ENCODE results near the gene SURF1. TPM values are rescaled to one million over a fixed set of nuclear protein-coding genes. Genes with fewer than 3 reads are reported as not detected.

SURF1 gene
- total RNA-seq, 1 donor from 2014 or later, result 36.3 TPM

DNA sequence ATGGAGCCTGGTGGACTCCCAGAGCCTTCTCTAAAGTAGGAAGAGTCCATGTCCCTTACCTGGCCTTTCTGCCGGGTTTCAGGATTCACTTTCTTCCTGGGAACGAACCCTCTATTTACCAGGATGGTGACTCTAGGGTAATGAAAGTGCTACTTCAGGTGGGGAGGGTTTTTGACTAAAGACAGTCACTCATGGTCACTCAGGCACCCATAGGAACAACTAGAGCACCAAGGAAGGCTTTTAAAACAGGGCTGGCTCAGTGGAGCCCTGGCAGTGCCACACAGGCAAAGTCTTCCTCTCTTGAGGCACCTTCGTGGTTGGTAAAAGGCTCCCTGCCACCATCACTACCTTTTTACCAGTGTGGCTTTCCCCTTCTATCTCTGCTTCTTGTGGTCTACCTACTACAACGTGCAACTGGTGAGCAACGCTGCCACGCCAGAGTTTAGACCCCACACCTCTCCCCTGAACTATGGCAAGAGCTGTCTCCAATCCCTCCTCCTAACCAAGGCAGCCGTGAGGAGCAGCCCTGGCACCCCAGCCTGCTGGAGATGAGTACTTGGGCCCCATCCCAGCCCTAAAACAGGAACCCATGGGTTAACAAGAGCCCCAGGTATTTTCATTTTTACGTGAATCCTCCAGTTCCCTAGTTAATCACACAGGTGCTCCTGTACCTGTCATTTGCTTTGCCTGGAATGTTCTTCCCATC lies 3.5 kb downstream of the SURF1 start:
- Mint-ChIP-seq H3K9me3 (no peaks in the 10 kb centered on the region), H3K4me3 (no peak overlapping the region), H3K27me3 (ENCODE audit: insufficient read depth) (peaks cover 2% of the 10 kb centered on the region), H3K4me1 (ENCODE audit: low read depth) (peaks cover 36% of the 10 kb centered on the region), H3K27ac (no peak overlapping the region), H3K36me3 (ENCODE audit: low read depth) (peaks cover 54% of the 10 kb centered on the region)
- DNase-seq (ENCODE audit: low spot score), result no peak
- intact Hi-C loops (cut with micrococcal nuclease), result no loop called here

DNA sequence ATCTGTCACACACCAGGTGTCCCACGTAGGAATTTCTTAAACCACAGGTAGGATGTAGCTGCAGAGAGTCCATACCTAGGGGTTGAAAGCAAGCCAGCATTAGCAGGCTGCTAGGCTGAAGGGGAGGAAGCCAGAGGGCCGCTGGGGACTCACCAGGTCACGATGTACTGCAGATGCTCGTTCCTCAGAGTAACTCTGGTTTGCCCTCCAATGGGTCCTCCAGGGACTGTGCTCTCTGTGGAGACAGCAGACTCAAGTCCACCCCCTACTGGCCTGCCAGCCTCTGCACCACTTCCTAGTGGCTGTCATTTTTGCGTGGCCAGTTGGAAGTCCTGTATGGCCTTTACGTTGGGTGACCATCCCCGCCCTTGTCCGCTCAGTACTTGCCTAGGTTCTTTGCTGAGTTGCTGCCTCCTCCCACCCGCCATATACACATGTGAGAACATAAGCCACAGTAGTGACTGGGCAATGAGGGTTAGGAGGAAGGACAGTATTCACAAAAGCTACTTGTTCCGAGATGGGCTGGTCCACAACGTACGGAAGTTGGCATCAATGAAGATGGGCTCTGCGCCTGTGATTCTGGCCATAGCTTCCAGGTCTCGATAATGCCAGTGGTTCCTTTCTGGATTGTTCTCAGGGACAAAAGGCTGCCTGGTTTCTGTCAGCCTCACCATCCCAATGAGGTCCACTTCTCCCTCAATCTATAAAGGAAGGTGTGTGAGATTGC lies 4.2 kb downstream of the SURF1 start:
- no peak overlapping the region for H3K27ac Mint-ChIP-seq
- DNase-seq (ENCODE audit: low spot score), result no peak
- peaks cover 2% of the 10 kb centered on the region for H3K27me3 Mint-ChIP-seq (ENCODE audit: insufficient read depth)
- peak overlapping the region; percentile 19 for H3K4me3 Mint-ChIP-seq
- intact Hi-C loops (cut with micrococcal nuclease), result no loop called here
- H3K4me1 Mint-ChIP-seq (ENCODE audit: low read depth), result peaks cover 31% of the 10 kb centered on the region
- H3K36me3 Mint-ChIP-seq (ENCODE audit: low read depth), result peaks cover 54% of the 10 kb centered on the region
- H3K9me3 Mint-ChIP-seq, result no peaks in the 10 kb centered on the region

DNA sequence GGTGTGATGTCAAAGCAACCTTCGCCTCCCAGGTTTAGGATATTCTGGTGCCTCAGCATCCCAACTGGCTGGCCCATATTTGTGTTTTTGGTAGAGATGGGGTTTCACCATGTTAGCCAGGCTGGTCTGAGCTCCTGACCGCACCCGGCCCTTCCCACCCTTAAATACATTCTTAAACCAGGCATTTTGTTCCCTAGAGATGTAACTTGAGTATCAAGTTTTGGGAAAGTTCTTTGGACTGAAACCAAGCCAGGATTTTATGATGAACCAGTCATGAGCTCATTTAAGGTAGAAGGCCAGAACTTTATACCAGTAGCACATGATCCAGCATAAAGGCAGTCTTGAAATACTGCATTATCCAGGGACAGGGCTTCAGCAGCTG lies 4.8 kb downstream of the SURF1 start:
- DNase-seq (ENCODE audit: low spot score), result no peak
- intact Hi-C loops (cut with micrococcal nuclease), result no loop called here
- H3K36me3 Mint-ChIP-seq (ENCODE audit: low read depth), result peaks cover 58% of the 10 kb centered on the region
- H3K4me1 Mint-ChIP-seq (ENCODE audit: low read depth), result peaks cover 37% of the 10 kb centered on the region
- H3K4me3 Mint-ChIP-seq, result peak overlapping the region; percentile 19
- H3K27ac Mint-ChIP-seq, result no peak overlapping the region
- peaks cover 2% of the 10 kb centered on the region for H3K27me3 Mint-ChIP-seq (ENCODE audit: insufficient read depth)
- no peaks in the 10 kb centered on the region for H3K9me3 Mint-ChIP-seq

DNA sequence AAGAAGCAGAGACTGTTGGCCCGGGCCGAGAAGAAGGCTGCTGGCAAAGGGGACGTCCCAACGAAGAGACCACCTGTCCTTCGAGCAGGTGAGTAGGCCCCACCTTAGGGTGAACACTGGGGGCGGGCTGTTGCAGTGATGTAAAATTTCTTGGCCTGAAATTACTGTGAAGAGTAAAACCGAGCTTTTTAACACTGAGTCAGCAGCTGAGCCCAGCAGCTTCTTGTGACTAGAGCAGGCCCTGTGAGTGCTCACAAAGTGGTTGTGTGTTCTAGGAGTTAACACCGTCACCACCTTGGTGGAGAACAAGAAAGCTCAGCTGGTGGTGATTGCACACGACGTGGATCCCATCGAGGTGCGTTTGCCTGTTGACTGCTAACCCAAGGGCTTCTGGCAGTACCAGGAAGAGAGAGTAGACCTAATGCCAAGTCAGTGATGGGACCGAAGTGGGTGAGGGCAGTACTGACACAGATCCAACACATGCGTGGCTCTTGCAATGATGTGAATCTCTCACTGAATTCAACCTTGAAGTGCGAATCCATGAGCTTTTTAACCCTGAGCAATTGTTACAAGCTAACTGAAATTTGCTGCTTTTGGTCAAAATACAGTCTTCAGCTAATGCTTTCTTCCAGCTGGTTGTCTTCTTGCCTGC lies 6.2 kb downstream of the SURF1 start:
- Mint-ChIP-seq H3K36me3 (ENCODE audit: low read depth) (peaks cover 58% of the 10 kb centered on the region), H3K27ac (peak overlapping the region; percentile 29), H3K9me3 (no peaks in the 10 kb centered on the region), H3K4me3 (peak overlapping the region; percentile 93), H3K4me1 (ENCODE audit: low read depth) (peaks cover 43% of the 10 kb centered on the region), H3K27me3 (ENCODE audit: insufficient read depth) (peaks cover 2% of the 10 kb centered on the region)
- no peak for DNase-seq (ENCODE audit: low spot score)
- intact Hi-C loops (cut with micrococcal nuclease), result loop anchor here (2.0 to 10.0 kb wide), 4 partner anchors 137 to 995 kb away; partner anchors contain the start of genes RNU6ATAC and SETX

DNA sequence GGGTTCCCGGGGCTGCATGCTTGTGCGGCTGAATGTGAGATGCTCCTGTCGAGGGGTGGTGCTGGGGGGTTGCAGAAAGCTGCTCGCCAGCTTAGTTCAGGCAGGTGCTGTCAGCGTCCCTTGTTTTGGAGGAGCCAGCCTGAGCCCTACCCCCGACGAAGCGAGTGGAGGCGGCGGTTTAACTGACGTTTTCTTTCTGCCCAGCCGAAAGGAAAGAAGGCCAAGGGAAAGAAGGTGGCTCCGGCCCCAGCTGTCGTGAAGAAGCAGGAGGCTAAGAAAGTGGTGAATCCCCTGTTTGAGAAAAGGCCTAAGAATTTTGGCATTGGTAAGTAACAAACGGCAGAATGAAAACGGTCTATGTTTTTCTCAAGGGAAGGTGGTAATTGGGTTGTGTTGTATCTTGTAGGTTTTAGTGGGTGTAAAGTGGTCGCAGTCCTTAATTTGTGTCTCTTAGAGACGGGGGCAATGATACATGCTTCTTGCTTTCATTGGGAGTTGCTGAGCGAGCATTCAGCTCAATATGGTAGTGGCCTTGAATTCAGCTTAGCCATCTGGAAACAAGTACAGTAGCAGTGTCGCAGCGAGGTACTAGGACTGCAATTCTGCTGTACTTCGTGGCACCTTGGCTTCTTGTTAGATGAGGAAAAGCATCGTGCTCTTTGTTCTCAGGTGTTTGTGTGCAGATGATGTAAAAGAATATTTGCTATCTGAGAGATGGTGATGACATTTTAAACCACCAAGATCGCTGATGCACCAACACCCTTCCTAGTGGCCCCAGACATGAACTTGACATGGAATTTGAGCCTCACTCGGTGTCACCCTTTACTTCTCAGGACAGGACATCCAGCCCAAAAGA lies 7.3 kb downstream of the SURF1 start:
- intact Hi-C loops (cut with micrococcal nuclease), result loop anchor here (1.0 to 10.0 kb wide), 8 partner anchors 7 to 994 kb away; partner anchors contain the start of genes RNU6ATAC, SETX, STKLD1 and SURF1
- DNase-seq (ENCODE audit: low spot score), result no peak
- peak overlapping the region; percentile 93 for H3K4me3 Mint-ChIP-seq
- no peaks in the 10 kb centered on the region for H3K9me3 Mint-ChIP-seq
- peak overlapping the region; percentile 99 for H3K27ac Mint-ChIP-seq
- H3K4me1 Mint-ChIP-seq (ENCODE audit: low read depth), result peaks cover 36% of the 10 kb centered on the region
- peaks cover 2% of the 10 kb centered on the region for H3K27me3 Mint-ChIP-seq (ENCODE audit: insufficient read depth)
- peaks cover 58% of the 10 kb centered on the region for H3K36me3 Mint-ChIP-seq (ENCODE audit: low read depth)

DNA sequence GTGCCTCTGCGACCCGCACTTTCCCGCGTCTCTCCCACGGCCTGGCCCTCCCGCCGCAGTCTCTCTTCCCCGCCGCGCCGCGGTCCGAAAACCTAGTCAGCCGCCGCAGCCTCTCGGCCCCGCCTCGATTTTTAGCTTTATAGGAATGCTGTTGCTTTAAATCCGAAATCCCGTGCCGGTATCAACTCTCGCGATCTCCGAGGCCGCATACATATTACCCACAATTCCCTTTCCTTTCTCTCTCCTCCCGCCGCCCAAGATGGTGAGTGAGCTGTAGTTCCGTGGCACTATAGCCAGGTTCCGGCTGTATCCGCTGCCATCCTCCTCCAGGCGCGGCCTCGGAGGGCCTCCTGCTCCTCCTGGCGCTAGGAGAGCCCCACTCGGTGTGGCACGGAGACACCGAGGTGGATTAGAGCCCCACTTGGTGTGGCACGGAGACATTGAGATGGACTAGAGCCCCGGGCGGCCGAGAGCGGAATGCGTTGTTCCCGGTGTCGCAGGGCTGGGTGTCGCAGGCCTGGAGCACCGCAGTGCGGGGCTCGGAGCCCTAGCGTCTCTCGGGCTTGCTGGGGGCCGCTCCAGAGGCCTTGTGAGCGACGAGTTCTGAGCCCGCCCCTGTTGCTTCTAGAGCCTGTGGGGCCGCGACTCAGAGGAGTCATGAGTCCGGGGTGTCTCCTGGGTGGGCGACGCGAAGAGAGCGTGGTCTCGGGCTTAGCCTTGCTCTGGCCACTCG lies 8.1 kb downstream of the SURF1 start, which contains the start of the genes MED22 and RPL7A:
Gene MED22 (minus strand): TSS at position 147 of the 733 bp plus-strand sequence. CDS start 1,469 bp downstream, outside the sequence.
Gene RPL7A (plus strand): TSS at position 234 of the 733 bp plus-strand sequence. CDS start 26 bp downstream, at position 260.
- Mint-ChIP-seq H3K9me3 (no peaks in the 10 kb centered on the region), H3K36me3 (ENCODE audit: low read depth) (peaks cover 56% of the 10 kb centered on the region), H3K27me3 (ENCODE audit: insufficient read depth) (peaks cover 2% of the 10 kb centered on the region), H3K4me1 (ENCODE audit: low read depth) (peaks cover 36% of the 10 kb centered on the region), H3K4me3 (peak within 1 kb of the TSS; percentile 93), H3K27ac (peak within 1 kb of the TSS; percentile 99)
- intact Hi-C loops (cut with micrococcal nuclease), result loop anchor here (1.0 to 10.0 kb wide), 8 partner anchors 8 to 993 kb away; partner anchors contain the start of genes RNU6ATAC, SETX, STKLD1 and SURF1
- DNase-seq (ENCODE audit: low spot score), result peak; percentile 90

DNA sequence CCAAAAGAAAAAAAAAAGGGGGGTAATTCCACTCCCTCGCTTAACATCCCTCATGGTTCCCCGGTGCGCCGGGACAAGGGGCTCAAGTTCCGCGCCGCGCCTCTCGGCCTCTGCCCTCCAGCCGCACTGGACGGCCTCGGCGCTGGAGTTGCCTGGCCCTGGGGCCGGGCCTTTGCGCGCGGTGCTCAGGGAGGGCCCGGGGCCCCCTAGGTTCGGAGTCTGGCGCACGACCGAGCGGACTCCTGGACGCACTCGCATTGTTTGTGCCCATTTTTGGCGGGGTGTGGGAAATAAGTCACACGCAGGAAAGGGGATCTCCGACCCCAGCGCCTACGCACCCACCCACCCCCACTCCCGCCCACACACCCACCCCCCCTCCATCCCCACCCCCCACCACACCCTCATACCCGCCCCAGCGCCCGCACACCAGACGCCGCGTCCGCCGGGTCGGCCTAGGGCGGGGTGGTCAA lies 8.7 kb downstream of the SURF1 start:
- peak; percentile 42 for DNase-seq (ENCODE audit: low spot score)
- peak overlapping the region; percentile 93 for H3K4me3 Mint-ChIP-seq
- peak overlapping the region; percentile 99 for H3K27ac Mint-ChIP-seq
- peaks cover 53% of the 10 kb centered on the region for H3K36me3 Mint-ChIP-seq (ENCODE audit: low read depth)
- intact Hi-C loops (cut with micrococcal nuclease), result loop anchor here (5.0 to 10.0 kb wide), 3 partner anchors 140 to 993 kb away; partner anchors contain the start of gene SETX
- peaks cover 36% of the 10 kb centered on the region for H3K4me1 Mint-ChIP-seq (ENCODE audit: low read depth)
- no peaks in the 10 kb centered on the region for H3K9me3 Mint-ChIP-seq
- peaks cover 2% of the 10 kb centered on the region for H3K27me3 Mint-ChIP-seq (ENCODE audit: insufficient read depth)

DNA sequence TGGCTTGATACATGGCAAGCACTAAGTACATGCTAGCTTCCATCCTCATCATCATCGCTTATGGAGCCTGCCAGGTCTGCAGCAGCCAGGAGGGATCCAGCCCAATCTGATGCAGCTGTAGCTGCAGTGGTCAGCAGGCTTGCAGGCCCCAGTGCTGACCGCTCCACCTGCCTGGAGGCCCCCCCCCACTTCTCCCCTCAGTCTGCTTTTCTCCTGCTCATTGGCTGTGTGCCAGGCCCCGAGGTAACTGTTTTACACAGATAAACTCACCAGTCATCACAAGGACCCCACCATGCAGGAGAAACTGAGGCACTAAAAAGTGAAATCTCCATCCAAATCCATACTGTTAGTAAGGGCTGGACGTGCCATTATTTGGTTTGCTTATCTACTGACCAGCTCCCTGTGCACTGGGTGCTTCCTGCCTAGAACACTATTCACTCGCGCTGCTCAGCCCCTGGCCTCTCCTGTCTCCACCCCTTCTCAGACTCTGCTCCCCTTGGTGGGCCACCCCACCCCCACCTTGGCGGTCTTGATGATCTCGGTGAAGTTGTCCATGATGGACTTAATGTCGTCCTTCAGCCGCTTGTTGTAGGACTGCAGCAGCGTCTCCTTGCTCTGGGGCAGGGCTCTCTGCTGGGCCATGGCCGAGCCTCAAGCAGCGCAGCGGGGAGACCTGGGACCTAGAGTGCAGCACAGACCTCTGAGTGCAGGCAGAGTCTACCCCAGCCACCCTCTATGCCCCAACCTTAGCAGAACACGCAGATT lies 10.1 kb downstream of the SURF1 start:
- peak overlapping the region; percentile 93 for H3K4me3 Mint-ChIP-seq
- peaks cover 47% of the 10 kb centered on the region for H3K36me3 Mint-ChIP-seq (ENCODE audit: low read depth)
- peaks cover 2% of the 10 kb centered on the region for H3K27me3 Mint-ChIP-seq (ENCODE audit: insufficient read depth)
- intact Hi-C loops (cut with micrococcal nuclease), result loop anchor here (5.0 to 10.0 kb wide), 3 partner anchors 141 to 991 kb away; partner anchors contain the start of gene SETX
- peak overlapping the region; percentile 83 for H3K27ac Mint-ChIP-seq
- H3K4me1 Mint-ChIP-seq (ENCODE audit: low read depth), result peaks cover 36% of the 10 kb centered on the region
- no peak for DNase-seq (ENCODE audit: low spot score)
- H3K9me3 Mint-ChIP-seq, result no peaks in the 10 kb centered on the region

DNA sequence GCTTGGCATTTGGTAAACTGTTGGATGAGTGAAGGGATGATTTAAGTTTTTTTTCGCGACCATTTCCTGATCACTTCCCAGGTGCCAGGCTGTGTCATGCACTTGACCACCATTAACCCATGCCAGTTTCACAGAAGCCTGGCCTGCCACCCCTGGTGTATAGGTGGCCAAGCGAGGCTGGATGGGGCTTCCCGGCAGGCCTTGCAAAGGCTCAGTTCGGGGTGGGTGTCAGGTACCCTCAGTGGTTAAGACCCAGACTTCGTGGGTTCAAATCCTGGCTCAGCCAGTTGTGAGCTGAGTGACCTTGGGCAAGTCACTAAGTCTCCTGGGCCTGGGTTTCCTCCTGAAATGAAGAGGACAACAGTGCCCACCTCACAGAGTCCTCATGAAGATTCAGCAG lies 10.7 kb downstream of the SURF1 start:
- Mint-ChIP-seq H3K4me3 (peak overlapping the region; percentile 93), H3K27ac (no peak overlapping the region), H3K4me1 (ENCODE audit: low read depth) (peaks cover 35% of the 10 kb centered on the region), H3K27me3 (ENCODE audit: insufficient read depth) (peaks cover 2% of the 10 kb centered on the region), H3K9me3 (no peaks in the 10 kb centered on the region), H3K36me3 (ENCODE audit: low read depth) (peaks cover 47% of the 10 kb centered on the region)
- intact Hi-C loops (cut with micrococcal nuclease), result loop anchor here (5.0 to 10.0 kb wide), 3 partner anchors 142 to 991 kb away; partner anchors contain the start of gene SETX
- no peak for DNase-seq (ENCODE audit: low spot score)

DNA sequence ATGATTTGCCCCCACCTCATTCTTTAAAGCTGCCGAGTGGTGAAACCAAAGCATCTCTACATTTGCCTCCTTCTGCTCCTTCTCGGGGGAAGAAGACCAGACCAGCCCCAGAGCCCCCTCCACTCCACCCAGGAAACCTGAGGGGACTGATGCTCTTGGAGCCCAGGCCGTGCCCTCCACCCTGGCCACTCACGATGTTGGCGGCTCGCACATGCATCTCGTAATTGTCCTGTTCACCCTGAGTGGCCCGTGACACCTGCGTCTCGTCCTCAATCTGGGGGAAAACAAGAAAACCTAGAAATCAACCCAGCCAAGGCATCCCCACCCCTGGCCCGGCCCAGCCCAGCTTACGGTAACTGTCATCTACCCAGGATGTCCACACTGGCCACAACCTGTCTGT lies 11.3 kb downstream of the SURF1 start:
- H3K4me1 Mint-ChIP-seq (ENCODE audit: low read depth), result peaks cover 29% of the 10 kb centered on the region
- peaks cover 2% of the 10 kb centered on the region for H3K27me3 Mint-ChIP-seq (ENCODE audit: insufficient read depth)
- no peak overlapping the region for H3K4me3 Mint-ChIP-seq
- peaks cover 46% of the 10 kb centered on the region for H3K36me3 Mint-ChIP-seq (ENCODE audit: low read depth)
- no peak overlapping the region for H3K27ac Mint-ChIP-seq
- intact Hi-C loops (cut with micrococcal nuclease), result loop anchor here (5.0 to 10.0 kb wide), 3 partner anchors 142 to 990 kb away; partner anchors contain the start of gene SETX
- H3K9me3 Mint-ChIP-seq, result no peaks in the 10 kb centered on the region
- no peak for DNase-seq (ENCODE audit: low spot score)

DNA sequence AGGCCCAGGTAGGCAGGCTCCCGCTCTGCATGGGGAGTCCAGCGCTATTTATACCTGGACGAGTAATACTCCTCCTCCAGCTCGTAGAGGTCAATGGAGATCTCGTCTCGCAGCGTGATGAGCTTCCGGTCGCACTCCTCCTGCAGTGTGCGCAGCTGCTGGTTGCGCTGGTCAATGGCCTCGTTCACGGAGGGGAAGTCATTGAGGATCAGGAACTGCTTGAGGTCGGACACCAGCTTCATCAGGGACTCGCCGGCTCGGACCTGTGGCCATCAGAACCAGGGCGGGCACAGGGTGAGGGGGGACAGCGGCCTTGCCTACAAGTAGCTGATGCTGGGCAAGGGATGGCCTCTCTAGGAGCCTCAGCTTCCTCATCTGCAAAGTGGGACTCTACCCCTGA lies 12.2 kb downstream of the SURF1 start:
- Mint-ChIP-seq H3K27ac (no peak overlapping the region), H3K27me3 (ENCODE audit: insufficient read depth) (peaks cover 2% of the 10 kb centered on the region), H3K36me3 (ENCODE audit: low read depth) (peaks cover 44% of the 10 kb centered on the region), H3K4me1 (ENCODE audit: low read depth) (peaks cover 20% of the 10 kb centered on the region), H3K9me3 (no peaks in the 10 kb centered on the region), H3K4me3 (no peak overlapping the region)
- intact Hi-C loops (cut with micrococcal nuclease), result loop anchor here (10.0 kb wide), 1 partner anchor 989 kb away; the partner anchor contains the start of gene SETX
- DNase-seq (ENCODE audit: low spot score), result no peak

All from activated T-helper 1 cell treated with anti-CD3 and anti-CD28 coated beads, Interleukin-12 subunit alpha, Interleukin-12 subunit beta, Interleukin-2, Interleukin-4 antibody, amounts not matched to agents 30 ng/mL and 10 ng/mL and 1 ng/mL, durations not matched to agents 14 hours and 24 hours and 36 hours (primary cell).